NCI-H2227 (cell line): ENCODE data around the gene SUN2.

Experiments used
- DNase-seq: peaks from one replicate; lab custom pipeline; 2025; ENCODE audit not compliant: unreplicated experiment; lab: John Stamatoyannopoulos, UW

The SUN2 gene

GRCh38 chr22:38700270-38700788 lies 55.5 kb downstream of the SUN2 start:
- no peak for DNase-seq

- no peak for DNase-seq
Observed at GRCh38 chr22:38699784-38700183, 56.0 kb downstream of the SUN2 start.

- no peak for DNase-seq
Observed at GRCh38 chr22:38699143-38699542, 56.7 kb downstream of the SUN2 start.

GRCh38 chr22:38698407-38699094 lies 57.2 kb downstream of the SUN2 start:
- DNase-seq: no peak

GRCh38 chr22:38697425-38698089 lies 58.2 kb downstream of the SUN2 start:
- no peak for DNase-seq

- no peak for DNase-seq
Observed at GRCh38 chr22:38696606-38697424, 59.0 kb downstream of the SUN2 start.

GRCh38 chr22:38694940-38695339 lies 60.9 kb downstream of the SUN2 start:
- DNase-seq: no peak

- DNase-seq: no peak
Observed at GRCh38 chr22:38694049-38694448, 61.7 kb downstream of the SUN2 start.

GRCh38 chr22:38689651-38690050 lies 66.1 kb downstream of the SUN2 start:
- no peak for DNase-seq

- DNase-seq: no peak
Observed at GRCh38 chr22:38685761-38686160, 70.0 kb downstream of the SUN2 start.

GRCh38 chr22:38684895-38685294 lies 70.9 kb downstream of the SUN2 start:
- no peak for DNase-seq
